PC-3 (cell line): ENCODE data around the gene UNC13A.

ENCODE experiments used
- EZH2 ChIP-seq: fragments of 300-600 bp; sonication (generic); IDR thresholded peaks from one replicate; pipeline ENCODE4 v1.6.1; 2017; ENCODE audit warnings: antibody characterized with exemption, mild to moderate bottlenecking, low read length; ENCODE audit not compliant: unreplicated experiment
- TF ChIP-seq, protein P1 (sequence below): fragments of 300-600 bp; sonication (generic); conservative IDR thresholded peaks from 2 replicates; pipeline ENCODE4 v1.5.1; 2017; ENCODE audit warnings: antibody characterized with exemption, low read depth, mild to moderate bottlenecking, low read length

DNA sequence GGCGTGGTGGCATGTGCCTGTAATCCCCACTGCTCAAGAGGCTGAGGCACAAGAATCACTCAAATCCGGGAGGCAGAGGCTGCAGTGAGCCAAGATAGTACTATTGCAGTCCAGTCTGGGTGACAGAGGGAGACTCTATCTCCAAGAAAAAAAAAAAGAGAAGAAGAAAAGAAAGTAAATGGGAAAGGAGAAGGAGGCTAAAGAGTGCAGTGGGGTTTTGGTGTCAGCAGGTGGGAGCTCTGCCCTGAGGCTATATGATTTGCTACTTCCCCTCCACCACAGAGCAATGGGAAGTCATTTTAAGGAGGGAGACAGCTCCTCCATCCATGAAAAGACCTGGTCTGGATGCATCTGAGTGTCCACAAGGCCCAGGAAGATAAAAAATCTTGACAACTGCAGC is 23.1 kb downstream of the UNC13A start:
- TF ChIP-seq, protein P1, sequence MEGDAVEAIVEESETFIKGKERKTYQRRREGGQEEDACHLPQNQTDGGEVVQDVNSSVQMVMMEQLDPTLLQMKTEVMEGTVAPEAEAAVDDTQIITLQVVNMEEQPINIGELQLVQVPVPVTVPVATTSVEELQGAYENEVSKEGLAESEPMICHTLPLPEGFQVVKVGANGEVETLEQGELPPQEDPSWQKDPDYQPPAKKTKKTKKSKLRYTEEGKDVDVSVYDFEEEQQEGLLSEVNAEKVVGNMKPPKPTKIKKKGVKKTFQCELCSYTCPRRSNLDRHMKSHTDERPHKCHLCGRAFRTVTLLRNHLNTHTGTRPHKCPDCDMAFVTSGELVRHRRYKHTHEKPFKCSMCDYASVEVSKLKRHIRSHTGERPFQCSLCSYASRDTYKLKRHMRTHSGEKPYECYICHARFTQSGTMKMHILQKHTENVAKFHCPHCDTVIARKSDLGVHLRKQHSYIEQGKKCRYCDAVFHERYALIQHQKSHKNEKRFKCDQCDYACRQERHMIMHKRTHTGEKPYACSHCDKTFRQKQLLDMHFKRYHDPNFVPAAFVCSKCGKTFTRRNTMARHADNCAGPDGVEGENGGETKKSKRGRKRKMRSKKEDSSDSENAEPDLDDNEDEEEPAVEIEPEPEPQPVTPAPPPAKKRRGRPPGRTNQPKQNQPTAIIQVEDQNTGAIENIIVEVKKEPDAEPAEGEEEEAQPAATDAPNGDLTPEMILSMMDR, result no peak
- TF ChIP-seq EZH2, result no peak
